NCI-H748 treated with DMSO at 0.1 percent for 48 hours (cell line): Measurements from ENCODE around the gene TEP1.
"Not testable (repeated sequence)": the region's sequence is repeated elsewhere in the genome, so short reads cannot be mapped to it uniquely, and the experiment has no call there.

Source experiments
- DNase-seq: peaks from one replicate; lab custom pipeline; 2025; lab: John Stamatoyannopoulos, UW

TEP1 gene

DNA sequence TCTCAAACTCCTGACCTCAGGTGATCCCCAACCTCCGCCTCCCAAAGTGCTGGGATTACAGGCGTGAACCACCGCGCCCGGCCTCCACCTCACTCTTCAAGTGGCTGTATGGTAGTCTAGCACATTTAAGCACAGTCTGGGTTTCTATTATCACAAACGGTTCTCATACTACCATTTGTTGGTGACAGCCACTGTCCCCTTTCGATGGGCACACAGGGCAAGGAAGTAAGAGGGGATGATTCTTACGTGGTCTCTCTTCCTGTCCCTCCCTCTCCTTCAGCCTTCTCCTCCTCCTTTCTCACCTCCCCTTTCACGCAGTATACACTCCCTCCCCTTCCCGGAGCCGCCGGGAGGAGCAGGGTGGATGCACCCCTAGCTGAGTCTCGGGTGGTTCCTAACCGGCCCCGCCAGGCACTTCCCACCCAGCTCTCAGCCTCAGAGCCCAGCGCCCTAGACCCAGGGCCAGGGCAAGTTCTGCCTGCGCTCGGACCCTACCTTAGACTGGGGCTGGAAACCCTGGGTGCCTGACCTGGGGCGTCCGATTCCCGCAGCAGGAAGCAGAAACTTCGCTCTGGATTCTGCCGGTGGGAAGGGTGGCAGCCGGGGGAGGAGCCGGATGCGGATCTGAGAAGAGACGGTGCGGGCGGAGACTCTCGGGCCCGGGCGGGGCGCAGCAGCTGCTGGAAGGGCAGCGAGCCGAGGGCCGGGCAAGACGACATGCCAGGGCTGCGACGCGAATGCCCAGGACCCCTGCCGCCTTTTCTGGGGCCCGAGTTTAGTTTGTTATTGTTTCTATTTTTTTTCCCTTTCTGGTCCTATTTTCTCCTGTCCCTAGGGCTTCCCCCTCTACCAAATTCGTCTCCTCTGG lies at the start of gene TEP1:
TSS of gene TEP1 (minus strand) at position 626 of the 868 bp plus-strand sequence. CDS start 5,062 bp downstream, outside the sequence.
- DNase-seq, result peak; percentile 65

DNA sequence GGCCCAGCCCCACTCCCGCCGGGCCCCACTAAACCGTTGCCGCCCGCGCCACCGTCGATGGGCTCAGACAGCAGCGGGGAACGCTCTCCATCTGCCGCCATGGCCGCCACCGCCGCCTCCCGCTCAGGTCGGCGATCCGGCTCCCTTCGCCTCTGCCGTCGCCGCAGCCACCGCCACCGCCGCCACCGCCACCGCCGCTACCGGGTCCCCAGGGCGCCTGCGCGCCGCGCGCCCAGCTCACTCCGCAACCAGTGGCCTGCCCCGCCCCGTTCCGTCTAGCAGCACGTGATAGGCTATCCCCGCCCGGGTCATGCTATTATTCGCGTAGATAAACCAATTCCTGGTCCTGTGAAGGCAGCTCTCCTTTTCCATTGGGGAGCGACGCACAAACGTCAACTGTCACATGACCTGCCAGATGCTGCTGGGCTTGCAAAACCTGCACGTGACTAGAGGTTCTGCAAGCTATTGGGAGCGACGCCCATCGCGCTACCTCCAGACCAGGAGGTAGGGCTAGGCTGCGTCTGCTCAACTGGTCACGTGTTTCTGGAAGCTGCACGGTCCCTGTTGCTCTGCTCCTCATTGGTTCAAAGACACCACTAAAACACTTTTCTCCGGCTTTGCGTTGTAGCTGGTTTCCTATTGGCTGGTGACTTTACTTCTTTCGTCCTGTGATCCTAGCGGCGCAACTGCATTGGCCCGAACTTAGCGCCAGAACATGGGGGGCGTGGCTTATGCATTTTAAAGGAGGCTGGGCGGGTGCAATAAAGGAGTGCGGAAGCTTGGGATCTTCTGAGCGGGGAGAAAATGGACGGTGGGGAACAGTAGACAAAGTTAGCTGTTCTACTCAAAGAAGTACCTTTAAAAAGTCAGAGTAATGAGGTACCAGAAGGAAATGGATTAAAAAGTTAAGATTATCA lies 48.2 kb upstream of the TEP1 start, which contains the start of gene PIP4P1:
TSS of gene PIP4P1 (minus strand) at position 210 of the 917 bp plus-strand sequence. CDS start at position 101, 109 bp downstream.
- peak; percentile 99 for DNase-seq

GRCh38 chr14:20460458-20461224 lies 47.3 kb upstream of the TEP1 start:
- DNase-seq, result peak; percentile 31

DNA sequence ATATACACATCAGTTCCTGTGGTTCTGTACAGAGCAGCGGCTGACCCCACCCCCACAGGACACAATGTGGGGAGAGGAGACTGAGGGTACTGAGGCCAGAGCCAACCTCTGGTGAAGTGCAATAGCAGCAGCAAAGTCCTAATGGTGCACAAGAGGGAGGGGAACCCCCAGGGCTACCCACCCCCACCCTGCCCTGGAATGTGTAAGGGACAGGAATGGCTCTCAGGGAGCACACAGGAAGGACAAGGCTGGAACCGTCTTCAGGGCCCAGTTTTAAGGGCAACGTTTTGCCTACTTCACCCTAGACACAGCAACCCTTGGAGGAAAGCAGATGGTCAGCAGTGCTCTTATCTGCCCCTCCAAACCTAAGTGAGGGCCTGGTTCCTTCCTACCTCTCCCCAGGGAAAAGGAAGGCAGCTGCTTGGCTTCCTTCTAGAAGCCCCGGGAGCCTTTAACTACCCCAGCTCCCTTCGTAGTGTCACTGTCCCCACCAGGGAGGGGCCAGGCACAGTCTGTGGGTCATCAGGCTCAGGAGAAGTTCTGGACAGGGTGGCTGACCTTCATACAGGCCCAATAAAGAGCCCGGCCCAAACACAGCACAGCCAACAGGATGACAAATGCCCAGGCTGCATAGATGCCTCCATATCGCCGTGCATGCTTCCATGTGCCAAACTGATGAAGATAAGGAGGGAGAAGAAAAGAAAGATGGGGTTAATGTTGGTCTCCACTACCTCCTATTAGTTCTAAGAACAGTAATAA lies 44.9 kb upstream of the TEP1 start:
- DNase-seq, result no peak

DNA sequence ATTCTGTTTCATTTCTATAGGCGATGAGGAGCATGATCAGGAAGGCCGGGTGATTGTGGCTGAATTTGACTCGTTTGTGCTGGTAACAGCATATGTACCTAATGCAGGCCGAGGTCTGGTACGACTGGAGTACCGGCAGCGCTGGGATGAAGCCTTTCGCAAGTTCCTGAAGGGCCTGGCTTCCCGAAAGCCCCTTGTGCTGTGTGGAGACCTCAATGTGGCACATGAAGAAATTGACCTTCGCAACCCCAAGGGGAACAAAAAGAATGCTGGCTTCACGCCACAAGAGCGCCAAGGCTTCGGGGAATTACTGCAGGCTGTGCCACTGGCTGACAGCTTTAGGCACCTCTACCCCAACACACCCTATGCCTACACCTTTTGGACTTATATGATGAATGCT lies 43.7 kb upstream of the TEP1 start:
- no peak for DNase-seq

GRCh38 chr14:20455355-20456300 lies 42.3 kb upstream of the TEP1 start:
- peak; percentile 75 for DNase-seq

GRCh38 chr14:20454516-20455354 lies 41.4 kb upstream of the TEP1 start, which contains the start of the genes APEX1 and OSGEP:
APEX1 (plus strand) TSS chr14:20455226; CDS start chr14:20455646, 420 bp downstream.
OSGEP (minus strand) TSS chr14:20454812; CDS start chr14:20454683, 129 bp downstream.
- DNase-seq, result peak; percentile 92

DNA sequence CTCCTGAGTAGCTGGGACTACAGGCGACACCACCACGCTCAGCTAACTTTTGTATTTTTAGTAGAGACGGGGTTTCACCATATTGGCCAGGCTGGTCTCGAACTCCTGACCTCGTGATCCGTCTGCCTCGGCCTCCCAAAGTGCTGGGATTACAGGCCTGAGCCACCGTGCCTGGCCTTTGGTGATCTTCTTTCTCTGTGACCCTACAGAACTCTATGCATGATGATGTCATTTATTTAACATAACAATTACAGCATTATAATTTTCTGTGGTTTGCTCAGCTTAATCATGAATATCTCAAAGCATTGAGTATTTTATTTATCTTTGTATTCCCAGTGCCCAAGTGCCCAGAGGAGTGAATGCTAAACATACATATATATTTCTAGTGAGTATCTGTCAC lies 39.5 kb upstream of the TEP1 start:
- not testable (repeated sequence) for DNase-seq

DNA sequence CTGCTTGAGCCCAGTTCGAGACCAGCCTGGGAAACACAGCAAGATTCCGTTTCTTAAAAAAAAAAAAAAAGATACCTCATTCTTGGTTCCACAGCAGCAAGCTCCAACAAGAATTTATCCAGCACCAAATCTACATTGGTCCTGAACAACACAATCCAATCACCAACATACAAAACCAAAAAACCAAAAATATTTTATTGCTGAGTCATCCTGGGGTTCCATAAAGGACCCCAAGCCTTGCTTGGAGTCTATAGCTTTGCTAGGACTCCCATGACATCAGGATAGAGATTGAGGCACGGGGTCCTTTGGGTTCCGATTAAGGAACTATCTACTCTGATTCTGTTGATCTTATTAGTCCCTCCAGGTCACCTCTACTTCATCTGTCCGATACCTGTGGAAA lies 33.6 kb upstream of the TEP1 start:
- DNase-seq, result no peak

DNA sequence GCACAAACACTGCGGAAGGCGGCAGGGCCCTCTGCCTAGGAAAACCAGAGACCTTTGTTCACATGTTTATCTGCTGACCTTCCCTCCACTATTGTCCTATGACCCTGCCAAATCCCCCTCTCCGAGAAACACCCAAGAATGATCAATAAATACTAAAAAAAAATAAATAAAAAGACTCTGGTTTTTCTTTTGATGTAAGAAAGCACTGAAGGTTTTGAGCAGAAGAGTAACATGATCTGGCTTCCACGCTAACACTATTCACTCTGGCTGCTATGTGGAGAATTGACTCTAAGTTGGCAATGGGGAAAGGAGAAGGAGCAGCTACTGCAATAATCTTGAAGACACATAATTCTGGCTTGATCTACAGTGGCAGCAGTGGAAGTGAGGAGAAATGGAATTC lies 30.3 kb upstream of the TEP1 start:
- DNase-seq, result not testable (repeated sequence)

GRCh38 chr14:20441461-20441860 lies 28.2 kb upstream of the TEP1 start:
- DNase-seq, result no peak

DNA sequence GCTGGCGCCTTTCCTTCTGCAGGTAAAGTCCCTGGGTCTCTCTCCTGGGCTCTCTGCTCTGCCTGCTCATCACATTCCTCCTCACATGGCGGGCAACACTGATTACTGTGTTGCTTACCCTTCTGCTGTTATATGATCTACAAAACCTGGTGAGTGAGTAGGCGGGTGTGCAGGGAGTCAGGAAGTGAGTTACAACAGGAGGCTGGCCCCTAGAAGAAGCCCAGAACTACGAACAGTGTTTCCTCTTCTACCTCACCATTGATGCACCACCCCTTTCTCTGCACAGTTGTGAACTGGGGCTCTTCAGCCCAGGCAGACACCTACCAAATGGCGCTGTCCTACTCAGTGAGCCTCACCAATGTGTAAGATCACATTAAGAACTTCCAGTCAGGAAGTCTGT lies 27.6 kb upstream of the TEP1 start:
- no peak for DNase-seq

- DNase-seq, result no peak
Observed at GRCh38 chr14:20440465-20440864, 27.2 kb upstream of the TEP1 start.

GRCh38 chr14:20438664-20439063 lies 25.4 kb upstream of the TEP1 start:
- DNase-seq, result no peak

- DNase-seq, result no peak
Observed at GRCh38 chr14:20436363-20436755, 23.1 kb upstream of the TEP1 start.

- no peak for DNase-seq
Observed at GRCh38 chr14:20435582-20436362, 22.5 kb upstream of the TEP1 start, which contains the start of gene KLHL33. KLHL33 (minus strand) TSS chr14:20436166; CDS start chr14:20435811, 355 bp downstream.

GRCh38 chr14:20434701-20435581 lies 21.6 kb upstream of the TEP1 start:
- no peak for DNase-seq
